Gastrocnemius medialis (tissue), 4 donors: ENCODE results near the gene SLC7A4.

ENCODE experiments used
- POLR2A ChIP-seq, 2 donors: fragments of 450-650 bp; IDR thresholded peaks; one replicate each; pipeline ENCODE4 v1.6.1; 2017; ENCODE audit warnings: antibody characterized with exemption in 2 of 2, mild to moderate bottlenecking in 2 of 2, moderate library complexity in 2 of 2
- TF ChIP-seq, protein P1 (sequence below), 5 experiments: fragments of 450-650 bp in 3 of 5; fragments of 200-600 bp in 2 of 5; sonication (generic) in 2 of 5; IDR thresholded peaks in 4 of 5; conservative IDR thresholded peaks in 1 of 5; 1 replicate in 4 of 5; 2 replicates in 1 of 5; pipeline ENCODE4 v1.5.1; 2016 to 2019; ENCODE audit warnings: antibody characterized with exemption in 5 of 5, mild to moderate bottlenecking in 3 of 5, moderate library complexity in 3 of 5

DNA sequence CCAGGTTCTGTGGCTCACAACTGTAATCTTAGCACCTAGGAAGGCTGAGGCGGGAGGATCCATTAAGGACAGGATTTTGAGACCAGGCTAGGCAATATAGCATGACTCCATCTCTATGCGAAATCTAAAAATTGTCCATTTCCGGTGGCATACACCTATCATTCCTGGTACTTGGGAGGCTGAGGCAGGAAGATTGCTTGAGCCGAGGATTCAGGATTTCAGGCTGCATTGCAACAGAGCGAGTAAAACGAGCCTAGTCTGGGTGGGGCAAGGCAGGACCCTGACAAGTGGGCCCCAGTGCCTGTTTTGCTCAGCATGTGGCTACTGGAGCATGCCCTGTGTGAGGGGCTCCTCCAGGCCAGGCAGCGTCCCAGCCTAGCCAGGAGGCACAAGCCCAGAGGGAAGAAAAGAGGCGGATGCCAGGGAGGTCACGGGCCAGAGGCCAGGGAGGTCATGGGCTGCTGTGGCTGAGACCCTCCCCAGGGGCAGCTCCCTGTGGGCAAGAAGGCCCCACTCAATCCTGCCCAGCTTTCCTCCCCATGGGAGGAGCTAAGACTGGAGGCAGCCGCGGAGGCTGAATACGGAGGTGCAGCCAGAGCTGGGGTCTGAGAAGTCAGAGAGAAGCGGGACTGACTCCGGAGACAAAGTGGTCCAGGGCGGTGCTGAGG is 21.8 kb upstream of the SLC7A4 start:
- no peak for TF ChIP-seq POLR2A (IDR thresholded peaks at IDR 0.05)
- TF ChIP-seq, protein P1, sequence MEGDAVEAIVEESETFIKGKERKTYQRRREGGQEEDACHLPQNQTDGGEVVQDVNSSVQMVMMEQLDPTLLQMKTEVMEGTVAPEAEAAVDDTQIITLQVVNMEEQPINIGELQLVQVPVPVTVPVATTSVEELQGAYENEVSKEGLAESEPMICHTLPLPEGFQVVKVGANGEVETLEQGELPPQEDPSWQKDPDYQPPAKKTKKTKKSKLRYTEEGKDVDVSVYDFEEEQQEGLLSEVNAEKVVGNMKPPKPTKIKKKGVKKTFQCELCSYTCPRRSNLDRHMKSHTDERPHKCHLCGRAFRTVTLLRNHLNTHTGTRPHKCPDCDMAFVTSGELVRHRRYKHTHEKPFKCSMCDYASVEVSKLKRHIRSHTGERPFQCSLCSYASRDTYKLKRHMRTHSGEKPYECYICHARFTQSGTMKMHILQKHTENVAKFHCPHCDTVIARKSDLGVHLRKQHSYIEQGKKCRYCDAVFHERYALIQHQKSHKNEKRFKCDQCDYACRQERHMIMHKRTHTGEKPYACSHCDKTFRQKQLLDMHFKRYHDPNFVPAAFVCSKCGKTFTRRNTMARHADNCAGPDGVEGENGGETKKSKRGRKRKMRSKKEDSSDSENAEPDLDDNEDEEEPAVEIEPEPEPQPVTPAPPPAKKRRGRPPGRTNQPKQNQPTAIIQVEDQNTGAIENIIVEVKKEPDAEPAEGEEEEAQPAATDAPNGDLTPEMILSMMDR (IDR thresholded peaks at IDR 0.05 in 4 of 5, conservative IDR thresholded peaks at IDR 0.05 in 1 of 5) = no peak
